Epithelial cell of proximal tubule (primary cell): ENCODE results near the gene TRIM62. TPM values are rescaled to one million over a fixed set of nuclear protein-coding genes. Genes with fewer than 3 reads are reported as not detected.

Source experiments
- DNase-seq: peaks from one replicate; pipeline ENCODE4 v3.0.0-alpha.2; 2011; ENCODE audit warnings: low read depth
- H3K4me3 ChIP-seq: 2 replicates; pipeline ENCODE4 v1.5.1; 2011; ENCODE audit warnings: low read depth, mild to moderate bottlenecking, low read length
- total RNA-seq: library from RNA; depleted of rRNA; stranded (reverse); fragments of >200 nt; gene quantifications from 2 replicates; pipeline ENCODE4 v1.2.3, GENCODE V29; 2015
- TF ChIP-seq, protein P1 (sequence below): conservative IDR thresholded peaks from 2 replicates; pipeline ENCODE4 v1.5.1; 2012; ENCODE audit warnings: low read depth, mild to moderate bottlenecking, low read length

Gene TRIM62
- total RNA-seq, 1 donor from 2014 or later = 1.4 TPM

DNA sequence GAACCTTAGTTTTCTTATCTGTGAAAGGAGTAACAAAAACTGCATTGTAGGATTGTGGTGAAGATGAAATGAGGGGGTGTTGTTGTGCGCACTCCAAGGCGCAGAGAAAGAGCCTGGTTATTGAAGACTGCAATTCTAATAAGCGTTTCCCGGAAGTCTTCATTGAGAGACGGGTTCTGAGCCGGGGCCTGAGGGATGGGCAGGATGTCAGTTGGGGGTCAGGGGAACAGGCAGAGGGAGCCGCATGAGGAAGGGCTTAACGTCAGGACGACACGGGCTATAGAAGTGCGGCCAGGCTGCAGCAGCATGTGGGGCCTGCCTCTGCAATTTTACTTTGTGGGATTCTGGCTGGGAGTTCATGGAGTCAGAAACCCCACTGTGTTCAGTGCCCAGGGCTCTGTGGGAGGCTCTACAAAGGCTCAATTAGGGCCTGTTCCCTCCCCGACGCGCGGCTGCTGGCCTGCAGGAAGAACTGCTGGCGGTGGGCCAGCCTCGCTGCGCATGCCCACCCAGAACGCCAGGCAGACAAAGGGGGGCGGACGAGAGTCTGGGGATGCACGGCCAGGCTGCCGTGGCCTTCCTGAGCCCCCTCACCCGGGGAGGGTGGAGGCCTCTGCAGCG lies 20.7 kb downstream of the TRIM62 start:
- no peak for DNase-seq
- TF ChIP-seq, protein P1, sequence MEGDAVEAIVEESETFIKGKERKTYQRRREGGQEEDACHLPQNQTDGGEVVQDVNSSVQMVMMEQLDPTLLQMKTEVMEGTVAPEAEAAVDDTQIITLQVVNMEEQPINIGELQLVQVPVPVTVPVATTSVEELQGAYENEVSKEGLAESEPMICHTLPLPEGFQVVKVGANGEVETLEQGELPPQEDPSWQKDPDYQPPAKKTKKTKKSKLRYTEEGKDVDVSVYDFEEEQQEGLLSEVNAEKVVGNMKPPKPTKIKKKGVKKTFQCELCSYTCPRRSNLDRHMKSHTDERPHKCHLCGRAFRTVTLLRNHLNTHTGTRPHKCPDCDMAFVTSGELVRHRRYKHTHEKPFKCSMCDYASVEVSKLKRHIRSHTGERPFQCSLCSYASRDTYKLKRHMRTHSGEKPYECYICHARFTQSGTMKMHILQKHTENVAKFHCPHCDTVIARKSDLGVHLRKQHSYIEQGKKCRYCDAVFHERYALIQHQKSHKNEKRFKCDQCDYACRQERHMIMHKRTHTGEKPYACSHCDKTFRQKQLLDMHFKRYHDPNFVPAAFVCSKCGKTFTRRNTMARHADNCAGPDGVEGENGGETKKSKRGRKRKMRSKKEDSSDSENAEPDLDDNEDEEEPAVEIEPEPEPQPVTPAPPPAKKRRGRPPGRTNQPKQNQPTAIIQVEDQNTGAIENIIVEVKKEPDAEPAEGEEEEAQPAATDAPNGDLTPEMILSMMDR = no peak
- no peak overlapping the region for H3K4me3 ChIP-seq

DNA sequence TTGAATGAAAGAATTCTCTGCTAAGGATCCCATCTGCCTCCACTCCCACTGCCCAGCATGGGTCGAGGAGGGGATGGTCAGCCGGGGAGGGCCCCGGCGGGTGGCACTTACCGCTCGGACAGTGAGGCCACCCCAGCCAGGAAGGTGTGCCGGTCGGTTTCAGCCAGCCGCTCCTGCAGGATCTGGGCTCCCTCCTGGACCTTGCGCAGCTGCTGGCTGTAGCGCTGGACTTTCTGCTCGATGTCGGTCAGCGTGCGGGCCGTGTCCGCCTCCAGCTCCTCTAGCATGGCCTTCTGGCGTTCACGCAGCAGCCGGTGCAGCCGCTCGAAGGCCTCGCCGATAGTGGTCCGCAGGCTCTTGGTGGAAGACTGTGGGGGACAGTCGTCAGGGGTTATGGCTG lies 22.3 kb downstream of the TRIM62 start:
- TF ChIP-seq, protein P1 = no peak
- DNase-seq = no peak
- no peak overlapping the region for H3K4me3 ChIP-seq

DNA sequence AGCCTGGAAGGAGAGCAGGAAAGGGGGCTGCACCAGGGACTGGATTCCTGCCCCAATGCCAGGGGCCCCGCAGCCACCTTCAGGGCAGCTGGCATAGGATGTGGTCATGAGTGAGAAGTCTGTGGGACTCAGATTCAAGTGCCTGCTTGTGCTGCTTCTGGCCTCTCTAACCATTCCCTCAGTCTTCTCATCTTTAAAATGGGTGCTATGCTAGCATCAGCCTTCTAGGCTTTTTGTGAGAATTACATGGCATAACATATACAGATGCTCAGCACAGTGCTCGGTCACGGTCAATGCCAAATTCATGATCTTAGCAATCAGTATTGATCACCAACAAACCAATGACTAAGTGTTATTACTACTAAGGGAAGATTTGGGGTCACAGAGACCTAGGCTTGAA lies 23.5 kb downstream of the TRIM62 start:
- DNase-seq = no peak
- H3K4me3 ChIP-seq = no peak overlapping the region
- TF ChIP-seq, protein P1 = no peak

DNA sequence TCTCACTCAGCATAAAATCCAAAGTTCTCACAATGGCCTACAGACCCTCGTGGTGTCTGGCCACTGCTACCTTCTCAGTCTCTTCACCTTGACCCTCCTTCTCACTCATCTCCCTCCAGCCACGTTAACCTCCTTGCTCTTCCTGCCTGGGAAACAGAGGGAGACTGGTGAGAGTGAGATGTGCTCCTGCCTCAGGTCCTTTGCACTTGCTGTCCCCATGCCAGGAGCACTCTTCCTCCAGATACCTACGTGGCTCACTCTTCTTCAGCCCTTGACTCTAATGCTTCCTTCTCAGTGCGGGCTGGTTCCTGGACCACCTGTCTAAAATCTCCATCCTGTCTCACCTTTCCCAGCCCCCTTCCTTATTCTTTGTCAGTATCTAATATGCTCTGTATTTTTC lies 24.7 kb downstream of the TRIM62 start:
- DNase-seq = no peak
- TF ChIP-seq, protein P1 = no peak
- no peak overlapping the region for H3K4me3 ChIP-seq

DNA sequence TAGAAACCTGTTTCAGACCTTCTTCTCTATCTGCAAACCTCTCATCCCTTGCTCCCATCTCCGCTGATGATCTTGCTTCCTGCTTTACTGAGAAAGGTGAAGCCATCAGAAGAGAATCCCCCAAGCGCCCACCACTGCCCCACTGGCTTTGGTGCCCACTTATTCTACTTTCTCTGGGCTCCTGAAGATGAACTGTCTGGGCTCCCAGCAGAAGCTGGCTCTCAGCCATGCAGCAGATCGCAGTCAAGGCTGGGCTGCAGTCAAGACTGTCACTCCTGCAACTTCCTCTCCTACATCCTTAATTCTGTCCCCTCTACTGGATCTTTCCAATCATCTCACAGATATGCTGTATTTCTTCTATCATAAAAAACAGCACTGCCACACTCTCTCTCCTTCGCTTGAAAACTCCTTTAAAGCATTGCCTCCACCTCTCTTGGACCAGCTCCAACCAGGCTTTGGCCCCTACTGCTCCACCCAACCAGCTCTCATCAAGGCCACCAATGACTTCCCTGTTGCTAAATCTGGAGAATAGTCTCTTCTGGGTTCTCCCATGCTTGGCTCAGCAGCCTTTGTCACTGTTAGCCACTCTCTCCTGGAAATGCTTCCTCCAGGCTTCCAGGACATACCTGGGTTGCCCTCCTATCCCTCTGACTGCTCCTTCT lies 25.8 kb downstream of the TRIM62 start:
- H3K4me3 ChIP-seq = no peak overlapping the region
- TF ChIP-seq, protein P1 = no peak
- DNase-seq = no peak

DNA sequence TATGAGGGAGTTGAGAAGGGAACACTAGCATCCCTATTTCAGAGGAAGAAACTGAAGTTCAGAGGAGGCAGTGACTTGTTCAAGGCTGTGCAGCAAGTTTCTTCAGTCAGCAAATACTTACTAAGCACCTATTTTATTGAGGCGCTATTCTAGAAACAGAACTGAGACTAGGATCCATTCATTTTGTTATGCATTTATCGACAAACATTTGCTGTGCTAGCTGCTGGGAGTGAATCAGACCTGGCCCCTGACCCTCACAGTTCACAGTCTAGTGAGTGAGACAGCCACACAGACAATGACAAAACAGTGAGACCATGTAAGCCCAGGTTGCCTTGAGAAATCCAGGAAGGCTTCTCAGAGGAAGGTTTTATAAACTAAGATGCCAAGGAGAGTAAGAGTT lies 28.2 kb downstream of the TRIM62 start:
- TF ChIP-seq, protein P1 = no peak
- no peak overlapping the region for H3K4me3 ChIP-seq
- no peak for DNase-seq
